ENCODE results near the gene C6orf89.

DNA sequence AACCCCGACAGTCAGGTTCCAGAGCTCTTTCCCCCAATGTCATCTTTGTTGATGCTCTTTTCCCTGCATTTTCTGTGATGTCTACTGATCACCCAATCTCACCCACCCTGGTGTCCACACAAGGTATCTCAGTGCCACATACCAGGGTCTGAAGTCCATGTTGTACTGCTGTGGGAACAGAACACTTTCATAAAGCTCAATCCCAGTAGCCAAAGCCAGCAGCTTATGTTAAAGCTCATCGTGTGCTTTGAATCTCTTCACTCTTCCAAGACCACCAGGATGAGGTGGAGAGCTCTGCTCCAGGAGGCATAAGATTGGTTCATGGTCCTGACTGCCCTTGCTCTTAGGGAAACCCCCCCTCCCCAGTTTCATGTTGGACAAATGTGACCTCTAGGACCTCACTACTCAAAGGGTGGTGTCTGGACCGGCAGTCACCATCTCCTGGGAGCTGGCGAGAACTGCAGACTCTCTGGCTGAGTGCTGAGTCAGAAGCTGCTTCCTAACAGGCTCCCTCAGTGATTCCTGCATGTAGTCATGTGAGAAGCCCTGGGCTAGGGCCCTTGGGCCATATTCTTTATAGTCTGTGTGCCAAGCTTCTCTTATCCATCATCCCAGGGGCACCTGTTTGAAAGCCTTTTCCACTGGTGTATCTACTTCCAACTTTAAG lies 33.1 kb upstream of the C6orf89 start:
- no peak for TF ChIP-seq POLR2A (IDR thresholded peaks at IDR 0.05)
- TF ChIP-seq, protein P1, sequence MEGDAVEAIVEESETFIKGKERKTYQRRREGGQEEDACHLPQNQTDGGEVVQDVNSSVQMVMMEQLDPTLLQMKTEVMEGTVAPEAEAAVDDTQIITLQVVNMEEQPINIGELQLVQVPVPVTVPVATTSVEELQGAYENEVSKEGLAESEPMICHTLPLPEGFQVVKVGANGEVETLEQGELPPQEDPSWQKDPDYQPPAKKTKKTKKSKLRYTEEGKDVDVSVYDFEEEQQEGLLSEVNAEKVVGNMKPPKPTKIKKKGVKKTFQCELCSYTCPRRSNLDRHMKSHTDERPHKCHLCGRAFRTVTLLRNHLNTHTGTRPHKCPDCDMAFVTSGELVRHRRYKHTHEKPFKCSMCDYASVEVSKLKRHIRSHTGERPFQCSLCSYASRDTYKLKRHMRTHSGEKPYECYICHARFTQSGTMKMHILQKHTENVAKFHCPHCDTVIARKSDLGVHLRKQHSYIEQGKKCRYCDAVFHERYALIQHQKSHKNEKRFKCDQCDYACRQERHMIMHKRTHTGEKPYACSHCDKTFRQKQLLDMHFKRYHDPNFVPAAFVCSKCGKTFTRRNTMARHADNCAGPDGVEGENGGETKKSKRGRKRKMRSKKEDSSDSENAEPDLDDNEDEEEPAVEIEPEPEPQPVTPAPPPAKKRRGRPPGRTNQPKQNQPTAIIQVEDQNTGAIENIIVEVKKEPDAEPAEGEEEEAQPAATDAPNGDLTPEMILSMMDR (IDR thresholded peaks at IDR 0.05), result no peak
- TF ChIP-seq EP300 (IDR thresholded peaks at IDR 0.05), result no peak
